ENCODE measurements around the gene CLIC5. TPM values are rescaled to one million over a fixed set of nuclear protein-coding genes. Genes with fewer than 3 reads are reported as not detected.

CLIC5 gene
- total RNA-seq, 1 experiment from 2014 or later: 0.20 TPM

DNA sequence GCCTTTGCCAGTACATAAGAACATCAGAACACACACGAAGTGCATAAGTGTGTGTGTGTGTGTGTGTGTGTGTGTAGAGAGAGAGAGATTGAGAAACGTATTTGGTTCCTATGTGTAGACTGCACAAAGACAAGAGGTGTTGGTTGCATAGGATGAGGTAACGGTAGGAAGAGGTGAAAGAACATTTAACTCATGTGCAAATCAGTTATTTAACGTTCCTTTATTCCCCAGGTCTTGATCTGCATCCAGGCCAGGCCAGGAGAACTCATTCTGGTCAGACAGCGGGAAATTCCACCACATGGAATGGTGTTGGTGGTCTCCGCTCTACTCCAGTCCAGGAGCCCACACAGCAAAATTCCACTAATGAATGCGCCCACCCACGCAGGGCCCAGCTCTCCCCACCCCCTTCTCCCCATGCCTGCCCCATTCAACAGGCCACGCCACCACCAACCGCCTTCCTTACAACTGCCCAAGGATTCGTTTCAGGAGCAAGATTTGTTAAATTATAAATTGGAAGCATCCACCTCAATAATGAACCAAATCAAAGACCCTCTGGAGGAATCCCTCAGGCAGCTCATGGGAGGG is 86.8 kb downstream of the CLIC5 start:
- no peak overlapping the region for H2BK20ac ChIP-seq (ENCODE audit: low read depth, low read length, poor library complexity, severe bottlenecking)
- no peaks in the 10 kb centered on the region for H3K27me3 ChIP-seq (ENCODE audit: insufficient read depth, low read length)
- TF ChIP-seq, protein P1, sequence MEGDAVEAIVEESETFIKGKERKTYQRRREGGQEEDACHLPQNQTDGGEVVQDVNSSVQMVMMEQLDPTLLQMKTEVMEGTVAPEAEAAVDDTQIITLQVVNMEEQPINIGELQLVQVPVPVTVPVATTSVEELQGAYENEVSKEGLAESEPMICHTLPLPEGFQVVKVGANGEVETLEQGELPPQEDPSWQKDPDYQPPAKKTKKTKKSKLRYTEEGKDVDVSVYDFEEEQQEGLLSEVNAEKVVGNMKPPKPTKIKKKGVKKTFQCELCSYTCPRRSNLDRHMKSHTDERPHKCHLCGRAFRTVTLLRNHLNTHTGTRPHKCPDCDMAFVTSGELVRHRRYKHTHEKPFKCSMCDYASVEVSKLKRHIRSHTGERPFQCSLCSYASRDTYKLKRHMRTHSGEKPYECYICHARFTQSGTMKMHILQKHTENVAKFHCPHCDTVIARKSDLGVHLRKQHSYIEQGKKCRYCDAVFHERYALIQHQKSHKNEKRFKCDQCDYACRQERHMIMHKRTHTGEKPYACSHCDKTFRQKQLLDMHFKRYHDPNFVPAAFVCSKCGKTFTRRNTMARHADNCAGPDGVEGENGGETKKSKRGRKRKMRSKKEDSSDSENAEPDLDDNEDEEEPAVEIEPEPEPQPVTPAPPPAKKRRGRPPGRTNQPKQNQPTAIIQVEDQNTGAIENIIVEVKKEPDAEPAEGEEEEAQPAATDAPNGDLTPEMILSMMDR (conservative IDR thresholded peaks at IDR 0.05): no peak
- H2BK120ac ChIP-seq (ENCODE audit: low read depth, low read length, poor library complexity, severe bottlenecking): no peak overlapping the region
- no peak overlapping the region for H3K27ac ChIP-seq (ENCODE audit: insufficient read length, low read depth, low read length)
- peaks cover 13% of the 10 kb centered on the region; the same call in 1 of the 2 replicates for H3K4me1 ChIP-seq (ENCODE audit: insufficient read depth, low read length)
- no peak overlapping the region for H3K18ac ChIP-seq (ENCODE audit: insufficient read length, low read depth, low read length)
- no peak overlapping the region for H2BK15ac ChIP-seq (ENCODE audit: low read depth, low read length)
- no peak overlapping the region for H2BK12ac ChIP-seq (ENCODE audit: insufficient read length, low read depth, low read length)
- no peaks in the 10 kb centered on the region; a peak in 1 of 5 replicates for H3K9me3 Mint-ChIP-seq
- no peaks in the 10 kb centered on the region for H4K20me1 ChIP-seq (ENCODE audit: control insufficient read depth, insufficient read depth, insufficient read length)
- no CpG with 5 or more reads among the region's 11 CpGs for WGBS (ENCODE audit: extremely low coverage, insufficient read length, low lambda C conversion rate)
- H4K8ac ChIP-seq (replicated peaks; ENCODE audit: insufficient read length, low read depth, low read length): no peak overlapping the region
- no peak overlapping the region for H3K4ac ChIP-seq (ENCODE audit: low read depth, low read length)
- H3K9ac ChIP-seq (ENCODE audit: extremely low read depth, insufficient read length, low read length): no peak overlapping the region
- no peak overlapping the region for H4K5ac ChIP-seq (ENCODE audit: insufficient read length, low read depth, low read length)
- no peak overlapping the region for H3K23ac ChIP-seq (ENCODE audit: insufficient read length, low read depth, low read length)
- H2BK5ac ChIP-seq (ENCODE audit: insufficient read length, low read length): no peak overlapping the region
- H3K4me1 Mint-ChIP-seq: peaks cover 48 to 51% of the 10 kb centered on the region in 2 experiments
- peaks cover 39% of the 10 kb centered on the region for H3K27me3 Mint-ChIP-seq (ENCODE audit: low read depth)
- H2AK5ac ChIP-seq (ENCODE audit: insufficient read length, low read length): no peak overlapping the region
- H3K56ac ChIP-seq (ENCODE audit: insufficient read length, low read depth, low read length): no peak overlapping the region
- H3K9me3 ChIP-seq (ENCODE audit: control insufficient read depth, low read depth, low read length): no peaks in the 10 kb centered on the region
- H3K4me3 Mint-ChIP-seq: no peak overlapping the region
- no peak overlapping the region for H3K14ac ChIP-seq (ENCODE audit: insufficient read depth, low read length)
- DNase-seq: no peak
- H3K79me1 ChIP-seq (ENCODE audit: insufficient read depth, low read depth, low read length, poor library complexity, severe bottlenecking): no peaks in the 10 kb centered on the region
- no peak overlapping the region for H4K91ac ChIP-seq (ENCODE audit: insufficient read length, low read depth, low read length)
- H2AFZ ChIP-seq (ENCODE audit: low read length): no peak overlapping the region
- H3K36me3 Mint-ChIP-seq (ENCODE audit: insufficient read depth in 1 of 3, low read depth in 3 of 3): peaks cover 0 to 1% (median 0%) of the 10 kb centered on the region in 3 experiments; a peak in 1 of 7 replicates
- no peak overlapping the region for H3K4me2 ChIP-seq (ENCODE audit: insufficient read depth, insufficient read length, low read length)
- no peak overlapping the region for H3K27ac Mint-ChIP-seq
- no peak overlapping the region for H3T11ph ChIP-seq (ENCODE audit: low read length)
- H3K79me2 ChIP-seq (ENCODE audit: insufficient read depth, low read length): no peaks in the 10 kb centered on the region
- H3K23me2 ChIP-seq (ENCODE audit: insufficient read length, low read depth, low read length, poor library complexity, severe bottlenecking): no peaks in the 10 kb centered on the region

Data from H9 (cell line).